Lower leg skin (tissue), 3 donors: Measurements from ENCODE around the gene ATP1B1.

Source experiments
- POLR2A ChIP-seq, 2 donors: fragments of 450-650 bp; IDR thresholded peaks; one replicate each; pipeline ENCODE4 v1.6.1; 2016 to 2017; ENCODE audit warnings: antibody characterized with exemption in 2 of 2, mild to moderate bottlenecking in 1 of 2, moderate library complexity in 1 of 2
- TF ChIP-seq, protein P1 (sequence below), 3 donors: fragments of 450-650 bp; IDR thresholded peaks; one replicate each; pipeline ENCODE4 v1.5.1; 2016; ENCODE audit warnings: antibody characterized with exemption in 3 of 3, mild to moderate bottlenecking in 3 of 3, moderate library complexity in 2 of 3

DNA sequence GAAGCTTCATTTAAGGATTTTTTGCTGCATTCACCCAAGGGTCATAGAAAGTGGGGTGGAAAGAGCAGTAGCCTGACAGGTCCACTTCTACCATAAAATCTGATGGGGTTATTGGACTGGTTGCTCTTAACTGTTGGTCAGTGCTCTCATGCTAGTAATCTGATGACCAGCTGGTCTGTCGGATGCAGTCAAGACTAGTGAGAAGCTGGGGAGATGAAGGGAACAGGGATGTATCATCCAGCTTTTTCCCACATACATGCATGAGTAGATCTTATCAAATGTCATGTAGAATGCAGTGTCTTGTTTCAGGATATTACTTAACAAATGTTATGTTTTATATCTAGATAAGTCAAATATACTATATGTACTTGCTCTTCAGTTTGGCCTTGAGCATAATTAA lies 11.1 kb downstream of the ATP1B1 start:
- TF ChIP-seq, protein P1, sequence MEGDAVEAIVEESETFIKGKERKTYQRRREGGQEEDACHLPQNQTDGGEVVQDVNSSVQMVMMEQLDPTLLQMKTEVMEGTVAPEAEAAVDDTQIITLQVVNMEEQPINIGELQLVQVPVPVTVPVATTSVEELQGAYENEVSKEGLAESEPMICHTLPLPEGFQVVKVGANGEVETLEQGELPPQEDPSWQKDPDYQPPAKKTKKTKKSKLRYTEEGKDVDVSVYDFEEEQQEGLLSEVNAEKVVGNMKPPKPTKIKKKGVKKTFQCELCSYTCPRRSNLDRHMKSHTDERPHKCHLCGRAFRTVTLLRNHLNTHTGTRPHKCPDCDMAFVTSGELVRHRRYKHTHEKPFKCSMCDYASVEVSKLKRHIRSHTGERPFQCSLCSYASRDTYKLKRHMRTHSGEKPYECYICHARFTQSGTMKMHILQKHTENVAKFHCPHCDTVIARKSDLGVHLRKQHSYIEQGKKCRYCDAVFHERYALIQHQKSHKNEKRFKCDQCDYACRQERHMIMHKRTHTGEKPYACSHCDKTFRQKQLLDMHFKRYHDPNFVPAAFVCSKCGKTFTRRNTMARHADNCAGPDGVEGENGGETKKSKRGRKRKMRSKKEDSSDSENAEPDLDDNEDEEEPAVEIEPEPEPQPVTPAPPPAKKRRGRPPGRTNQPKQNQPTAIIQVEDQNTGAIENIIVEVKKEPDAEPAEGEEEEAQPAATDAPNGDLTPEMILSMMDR (IDR thresholded peaks at IDR 0.05), result no peak
- TF ChIP-seq POLR2A (IDR thresholded peaks at IDR 0.05), result no peak
